Breast epithelium (tissue), 3 donors: ENCODE results near the gene CORO7.

Source experiments
- POLR2A ChIP-seq: fragments of 450-650 bp; IDR thresholded peaks from one replicate; pipeline ENCODE4 v1.6.1; 2016; ENCODE audit warnings: antibody characterized with exemption, mild to moderate bottlenecking, moderate library complexity
- TF ChIP-seq, protein P1 (sequence below), 3 donors: fragments of 450-650 bp; IDR thresholded peaks; one replicate each; pipeline ENCODE4 v1.5.1; 2016 to 2017; ENCODE audit warnings: antibody characterized with exemption in 3 of 3, mild to moderate bottlenecking in 3 of 3, moderate library complexity in 3 of 3

DNA sequence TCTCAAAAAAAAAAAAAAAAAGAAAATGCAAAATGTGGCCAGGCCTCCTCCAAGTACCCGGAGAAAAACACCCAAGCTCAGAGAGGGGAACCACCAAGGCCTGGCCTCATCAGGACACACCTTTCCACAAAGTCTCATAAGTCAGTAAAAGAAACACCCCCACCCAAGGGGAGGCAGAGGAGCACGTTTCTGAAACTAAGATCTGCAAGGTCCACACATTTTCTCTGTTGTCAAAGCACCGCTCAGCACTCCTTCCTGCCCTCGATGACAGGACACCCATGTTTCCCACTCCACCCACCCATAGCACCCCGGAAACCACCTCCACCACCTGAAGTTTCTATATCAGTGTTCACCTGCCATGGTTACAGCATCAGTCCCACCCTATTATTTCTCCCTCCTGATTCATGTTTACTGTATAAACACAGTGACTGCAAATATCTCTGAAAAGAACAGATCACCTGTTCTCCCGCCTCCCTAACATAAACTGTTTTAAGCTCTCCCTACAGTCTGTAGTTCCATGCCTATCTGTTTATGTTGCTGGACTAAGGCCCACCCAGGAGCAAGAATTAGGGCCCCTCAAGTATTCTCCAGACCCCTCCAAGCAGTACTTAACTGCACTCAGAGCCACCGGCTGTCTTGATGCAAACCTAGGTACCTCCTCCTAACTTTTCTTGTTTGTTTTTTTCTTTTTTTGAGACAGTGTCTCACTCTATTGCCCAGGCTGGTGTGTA is 2.0 kb downstream of the CORO7 start:
- TF ChIP-seq, protein P1, sequence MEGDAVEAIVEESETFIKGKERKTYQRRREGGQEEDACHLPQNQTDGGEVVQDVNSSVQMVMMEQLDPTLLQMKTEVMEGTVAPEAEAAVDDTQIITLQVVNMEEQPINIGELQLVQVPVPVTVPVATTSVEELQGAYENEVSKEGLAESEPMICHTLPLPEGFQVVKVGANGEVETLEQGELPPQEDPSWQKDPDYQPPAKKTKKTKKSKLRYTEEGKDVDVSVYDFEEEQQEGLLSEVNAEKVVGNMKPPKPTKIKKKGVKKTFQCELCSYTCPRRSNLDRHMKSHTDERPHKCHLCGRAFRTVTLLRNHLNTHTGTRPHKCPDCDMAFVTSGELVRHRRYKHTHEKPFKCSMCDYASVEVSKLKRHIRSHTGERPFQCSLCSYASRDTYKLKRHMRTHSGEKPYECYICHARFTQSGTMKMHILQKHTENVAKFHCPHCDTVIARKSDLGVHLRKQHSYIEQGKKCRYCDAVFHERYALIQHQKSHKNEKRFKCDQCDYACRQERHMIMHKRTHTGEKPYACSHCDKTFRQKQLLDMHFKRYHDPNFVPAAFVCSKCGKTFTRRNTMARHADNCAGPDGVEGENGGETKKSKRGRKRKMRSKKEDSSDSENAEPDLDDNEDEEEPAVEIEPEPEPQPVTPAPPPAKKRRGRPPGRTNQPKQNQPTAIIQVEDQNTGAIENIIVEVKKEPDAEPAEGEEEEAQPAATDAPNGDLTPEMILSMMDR (IDR thresholded peaks at IDR 0.05) = no peak
- TF ChIP-seq POLR2A = no peak
